Activated CD8-positive, alpha-beta memory T cell treated with anti-CD3 and anti-CD28 coated beads, Interleukin-2, amount 50 U/mL, for 4 hours (primary cell): ENCODE data around the gene UBE2N.

Experiments used
- DNase-seq: peaks from one replicate; pipeline ENCODE4 v3.0.0-alpha.2; 2020

The UBE2N gene, protein sequence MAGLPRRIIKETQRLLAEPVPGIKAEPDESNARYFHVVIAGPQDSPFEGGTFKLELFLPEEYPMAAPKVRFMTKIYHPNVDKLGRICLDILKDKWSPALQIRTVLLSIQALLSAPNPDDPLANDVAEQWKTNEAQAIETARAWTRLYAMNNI

DNA sequence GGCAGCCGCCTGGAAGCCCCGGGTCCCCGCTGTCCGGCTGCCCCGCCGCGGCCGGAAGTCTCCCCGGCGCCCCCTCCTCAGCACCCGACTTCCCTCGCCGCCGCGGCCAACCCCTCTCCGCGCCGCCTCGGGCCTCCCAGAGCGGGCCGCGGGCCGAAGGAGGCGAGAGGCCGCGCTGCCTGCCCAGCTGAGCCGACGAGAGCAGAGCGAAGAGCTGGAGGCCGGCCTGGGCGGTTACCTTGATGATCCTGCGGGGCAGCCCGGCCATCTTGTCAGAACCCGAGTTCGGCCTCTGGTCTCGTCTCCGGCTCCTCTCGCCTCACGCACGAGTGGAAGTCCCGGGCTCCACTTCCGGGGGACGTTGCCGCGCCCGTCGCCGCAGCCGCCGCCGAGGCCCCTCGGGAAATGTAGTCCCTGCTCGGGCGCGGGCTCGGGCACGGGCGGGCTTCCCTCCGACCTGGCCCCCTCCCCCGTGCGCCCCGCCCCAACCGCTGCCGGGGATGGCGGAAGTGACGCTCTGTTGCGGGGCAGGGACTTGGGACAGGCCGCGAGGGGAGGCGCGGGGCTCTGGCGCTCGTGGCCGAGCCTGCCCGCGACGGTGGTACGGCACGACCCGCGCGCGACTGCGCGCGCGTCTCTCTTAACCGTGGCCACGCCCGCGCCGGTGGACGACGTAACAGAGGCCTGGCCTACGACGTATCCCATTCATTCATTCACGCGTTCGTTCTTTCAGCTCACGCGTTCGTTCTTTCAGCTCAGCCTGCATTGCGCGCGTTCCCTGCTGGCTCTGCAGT lies at the start of gene UBE2N:
Gene UBE2N (minus strand): TSS at position 331 of the 794 bp plus-strand sequence. CDS start 63 bp downstream, at position 268.
- peak; percentile 97 for DNase-seq

DNA sequence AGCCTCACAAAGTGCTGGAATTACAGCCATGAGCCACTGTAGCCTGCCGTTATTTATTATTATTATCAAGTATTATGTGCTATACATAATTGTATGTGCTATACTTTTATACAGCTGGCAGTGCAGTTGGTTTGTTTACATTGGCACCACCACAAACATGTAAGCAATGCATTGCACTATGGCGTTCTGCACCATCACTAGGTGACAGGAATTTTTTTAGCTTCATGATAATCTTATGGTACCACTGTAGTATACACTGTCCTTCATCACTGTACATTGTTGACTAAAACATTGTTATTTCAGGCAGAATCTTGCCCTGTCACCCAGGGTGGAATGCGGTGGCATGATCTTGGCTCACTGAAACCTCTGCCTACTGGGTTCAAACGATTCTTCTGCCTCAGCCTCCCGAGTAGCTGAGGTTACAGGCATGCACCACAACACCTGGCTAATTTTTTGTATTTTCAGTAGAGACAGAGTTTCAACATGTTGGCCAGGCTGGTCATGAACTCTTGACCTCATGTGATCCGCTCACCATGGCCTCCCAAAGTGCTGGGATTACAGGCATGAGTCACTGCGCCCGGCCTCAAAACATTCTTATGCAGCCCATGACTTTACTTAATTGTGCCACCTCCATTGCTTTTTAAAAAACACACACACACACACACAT lies 42.7 kb upstream of the UBE2N start:
- DNase-seq, result no peak

DNA sequence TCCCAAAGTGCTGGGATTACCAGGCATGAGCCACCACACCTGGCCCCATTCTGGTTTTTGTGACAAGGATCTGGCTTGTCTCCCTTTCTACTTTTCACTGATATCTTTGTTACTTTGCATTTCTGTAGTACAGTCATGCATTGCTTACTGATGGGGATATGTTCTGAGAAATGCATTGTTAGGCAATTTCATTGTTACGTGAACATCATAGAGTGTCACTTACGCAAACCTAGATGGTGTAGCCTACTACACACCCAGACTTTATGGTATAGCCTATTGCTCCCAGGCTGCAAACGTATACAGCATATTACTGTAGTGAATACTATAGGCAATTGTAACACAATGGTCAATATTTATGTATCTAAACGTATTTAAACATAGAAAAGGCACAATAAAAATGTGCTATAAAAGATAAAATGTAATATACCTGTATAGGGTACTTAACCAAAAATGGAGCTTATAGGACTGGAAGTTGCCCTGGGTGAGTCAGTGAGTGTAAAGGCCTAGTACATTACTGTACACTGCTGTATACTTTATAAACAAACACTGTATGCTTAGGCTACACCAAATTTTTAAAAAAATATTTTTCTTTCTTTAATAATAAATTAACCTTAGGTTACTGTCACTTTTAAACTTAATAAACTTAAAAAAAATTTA lies 41.5 kb upstream of the UBE2N start:
- DNase-seq, result no peak

DNA sequence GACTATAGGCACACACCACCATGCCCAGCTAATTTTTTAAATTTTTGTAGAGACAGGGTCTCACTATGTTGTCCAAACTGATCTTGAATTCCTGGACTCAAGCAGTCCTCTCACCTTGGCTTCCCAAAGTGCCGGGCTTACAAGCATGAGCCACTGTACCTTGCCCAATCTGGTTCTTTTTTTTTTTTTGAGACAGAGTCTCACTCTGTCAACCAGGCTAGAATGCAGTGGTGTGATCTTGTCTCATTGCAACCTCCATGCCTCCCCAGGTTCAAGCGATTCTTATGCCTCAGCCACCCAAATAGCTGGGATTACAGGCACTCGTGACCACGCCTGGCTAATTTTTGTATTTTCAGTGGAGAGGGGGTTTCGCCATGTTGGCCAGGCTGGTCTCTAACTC lies 41.0 kb upstream of the UBE2N start:
- no peak for DNase-seq

DNA sequence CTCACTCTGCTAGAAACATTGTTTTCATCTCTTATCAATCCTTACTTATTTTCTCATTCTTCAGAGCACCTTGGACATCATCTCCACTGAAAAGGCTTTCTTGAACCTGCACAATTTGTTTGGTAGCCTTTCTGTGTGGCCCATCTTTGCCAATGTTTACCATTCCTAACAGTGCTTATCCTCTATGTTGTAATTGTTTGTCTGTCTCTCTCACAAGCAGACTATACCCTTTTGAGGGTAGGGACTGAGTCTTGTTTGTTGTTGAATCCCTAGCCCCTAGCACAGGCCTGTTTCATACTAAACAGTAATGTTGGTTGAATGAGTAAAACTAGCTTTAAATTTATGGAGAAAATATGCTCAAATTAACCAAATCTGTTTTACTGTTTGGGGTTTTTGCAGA lies 34.8 kb upstream of the UBE2N start:
- no peak for DNase-seq

DNA sequence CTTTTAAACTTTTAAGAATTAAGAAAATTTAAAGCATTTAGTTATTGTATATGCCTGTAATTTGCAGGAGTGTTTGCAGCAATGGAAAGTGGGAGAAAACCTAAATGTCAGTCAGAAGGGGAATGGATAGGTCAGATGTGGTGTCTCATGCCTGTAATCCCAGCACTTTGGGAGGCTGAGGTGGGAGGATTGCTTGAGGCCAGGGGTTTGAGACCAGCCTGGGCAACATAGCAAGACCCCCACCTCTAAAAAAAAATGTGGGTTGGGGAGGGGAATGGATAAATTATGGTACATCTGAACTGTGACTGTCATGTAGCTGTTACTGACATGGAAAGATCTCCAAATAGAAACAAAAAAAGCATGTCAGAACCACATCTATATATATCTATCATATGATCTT lies 27.6 kb upstream of the UBE2N start:
- no peak for DNase-seq

DNA sequence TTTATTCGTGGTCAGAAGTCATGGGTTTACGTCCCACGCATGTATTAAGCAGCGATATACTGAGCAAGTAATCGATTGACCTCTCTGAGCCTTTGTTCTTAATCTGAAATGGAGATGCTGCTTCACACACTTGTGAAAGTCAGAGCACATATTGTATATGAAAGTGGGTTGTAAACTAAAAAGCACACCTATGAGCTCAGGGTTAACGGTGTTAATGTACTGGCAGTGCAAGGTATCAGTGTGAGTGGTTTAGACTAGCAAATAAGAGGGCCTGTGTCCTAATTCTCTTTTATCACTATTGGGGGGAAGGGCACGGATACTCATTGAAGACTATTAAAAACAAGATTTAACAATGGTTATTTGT lies 26.2 kb upstream of the UBE2N start:
- no peak for DNase-seq

DNA sequence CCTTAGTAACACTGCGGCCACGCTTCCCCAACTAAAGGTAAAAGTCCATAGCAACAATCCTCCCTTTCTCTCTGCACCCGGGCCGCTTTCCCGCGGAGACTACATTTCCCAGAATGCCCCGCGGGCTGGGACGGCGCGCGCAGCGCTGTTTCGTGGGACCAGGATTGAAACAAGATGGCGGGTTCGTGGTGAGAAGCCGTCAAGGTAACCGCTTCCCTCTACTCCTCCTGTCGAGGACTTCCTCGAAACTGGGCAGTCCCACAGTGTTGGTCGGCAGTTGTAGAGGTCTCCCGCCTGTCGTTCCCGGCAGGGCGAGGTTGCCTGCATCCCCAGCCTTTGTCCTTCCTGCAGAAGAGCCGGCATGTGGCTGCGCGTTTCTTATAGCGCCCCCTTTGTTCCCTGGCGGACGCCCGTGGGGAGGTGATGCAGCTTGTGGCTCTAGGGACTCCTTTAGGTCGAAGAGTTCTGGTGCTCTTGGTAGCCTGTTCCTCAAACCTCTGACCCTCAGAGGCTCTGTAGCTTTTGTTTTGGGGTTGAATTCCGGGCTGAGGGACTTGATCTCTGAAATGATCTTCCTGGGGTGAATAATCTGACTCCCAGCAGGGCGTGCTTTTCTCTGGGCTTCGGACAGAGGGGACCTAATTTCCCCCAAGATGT lies 25.7 kb upstream of the UBE2N start, which contains the start of gene MRPL42:
Gene MRPL42 (plus strand): TSS at position 164 of the 657 bp plus-strand sequence. CDS start 1,772 bp downstream, outside the sequence.
- peak; percentile 92 for DNase-seq

DNA sequence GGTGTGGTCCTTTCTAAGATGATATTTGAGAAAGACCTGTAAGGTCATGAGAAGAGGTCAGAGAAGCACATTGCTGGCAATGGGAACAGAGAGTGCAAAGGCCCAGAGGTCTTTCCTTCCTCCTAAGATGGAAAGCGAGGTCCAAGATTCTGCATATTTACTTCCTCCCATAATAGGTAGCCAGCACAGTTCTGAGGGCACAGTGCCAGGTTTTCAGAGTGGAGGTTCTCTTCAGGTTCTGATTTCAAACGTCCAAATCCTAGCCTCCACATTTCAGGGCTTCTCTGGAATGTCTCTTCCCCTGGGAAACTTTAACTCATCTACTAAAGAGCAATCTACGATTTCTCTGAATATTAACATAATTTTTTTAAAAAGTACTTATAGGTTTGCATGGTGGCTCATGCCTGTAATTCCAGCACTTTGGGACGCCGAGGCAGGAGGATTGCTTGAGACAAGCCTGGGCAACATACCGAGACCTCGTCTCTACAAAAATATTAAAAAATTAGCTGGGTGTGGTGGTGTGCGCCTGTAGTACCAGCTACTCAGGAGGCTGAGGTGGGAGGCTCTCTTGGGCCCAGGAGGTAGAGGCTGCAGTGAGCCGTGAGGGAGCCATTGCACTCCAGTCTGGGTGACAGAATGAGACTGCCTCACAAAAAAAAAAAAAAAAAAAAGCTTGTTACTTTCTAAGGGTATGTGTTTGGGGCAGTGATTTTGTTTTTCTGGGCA lies 25.0 kb upstream of the UBE2N start:
- DNase-seq, result no peak

DNA sequence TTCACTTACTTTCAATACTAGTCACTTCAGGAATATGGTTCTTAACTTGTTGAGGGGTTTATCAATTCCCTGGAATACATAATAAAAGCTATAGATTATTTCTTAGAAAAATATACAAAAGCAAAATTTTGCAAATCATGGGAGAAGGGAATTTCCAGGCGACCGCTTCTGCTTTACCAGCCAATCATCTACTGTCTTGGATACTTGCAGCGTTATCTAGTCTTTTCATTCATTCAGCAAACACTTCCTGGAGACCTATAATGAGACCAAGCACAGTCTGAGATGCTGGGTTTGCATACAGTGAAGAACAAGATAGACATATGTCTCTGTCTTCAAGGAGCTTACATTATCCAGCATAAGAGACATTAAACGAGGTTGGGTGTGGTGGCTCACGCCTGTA lies 24.1 kb upstream of the UBE2N start:
- DNase-seq, result no peak

DNA sequence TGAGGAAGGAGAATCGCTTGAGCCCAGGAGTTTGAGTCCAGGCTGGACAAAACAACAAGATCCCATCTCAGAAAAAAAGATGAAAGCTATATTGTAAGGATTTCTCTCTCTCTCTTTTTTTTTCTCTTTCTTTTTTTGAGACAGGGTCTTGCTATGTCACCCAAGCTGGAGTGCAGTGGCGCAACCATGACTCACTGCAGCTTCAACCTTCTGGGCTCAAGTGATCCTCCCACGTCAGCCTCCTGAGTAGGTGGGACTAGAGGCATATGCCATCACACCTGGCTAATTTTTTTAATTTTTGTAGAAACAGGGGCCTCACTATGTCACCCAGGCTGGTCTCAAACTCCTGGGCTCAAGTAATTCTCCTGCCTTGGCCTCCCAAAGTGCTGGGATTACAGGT lies 19.8 kb upstream of the UBE2N start:
- no peak for DNase-seq

DNA sequence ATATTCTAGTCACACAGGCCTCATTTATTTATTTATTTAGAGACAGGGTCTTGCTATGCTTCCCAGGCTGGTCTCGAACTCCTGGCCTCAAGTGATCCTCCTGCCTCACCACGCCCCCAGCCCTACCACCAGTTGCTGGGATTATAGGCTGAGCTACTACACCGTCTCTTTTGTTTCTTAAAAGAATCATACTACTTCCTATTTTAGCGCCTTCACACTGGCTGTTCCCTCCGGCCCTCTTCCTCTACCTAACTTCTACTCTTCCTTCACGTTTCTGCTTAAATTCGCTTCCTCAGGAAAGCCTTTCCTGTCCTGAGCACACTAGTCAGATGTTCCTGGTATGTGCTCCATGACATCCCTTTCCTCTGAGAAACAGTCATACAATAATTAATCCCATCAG lies 19.2 kb upstream of the UBE2N start:
- no peak for DNase-seq

DNA sequence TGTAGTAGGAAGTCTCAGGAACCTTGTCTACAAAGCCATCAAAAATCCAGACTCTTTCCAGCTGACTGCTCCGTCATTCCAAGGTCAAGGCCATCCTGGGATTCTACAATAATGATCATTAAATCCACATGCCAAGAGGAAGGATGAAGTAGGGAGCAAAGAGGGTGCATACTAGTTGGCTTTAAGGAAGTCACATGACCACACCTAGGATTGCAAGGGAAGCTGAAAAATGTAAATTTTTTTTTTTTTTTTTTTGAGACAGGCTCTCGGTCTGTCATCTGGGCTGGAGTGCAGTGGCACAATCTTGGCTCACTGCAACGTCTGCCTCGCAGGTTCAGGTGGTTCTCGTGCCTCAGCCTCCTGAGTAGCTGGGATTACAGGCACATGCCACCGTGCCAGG lies 18.3 kb upstream of the UBE2N start:
- DNase-seq, result no peak

DNA sequence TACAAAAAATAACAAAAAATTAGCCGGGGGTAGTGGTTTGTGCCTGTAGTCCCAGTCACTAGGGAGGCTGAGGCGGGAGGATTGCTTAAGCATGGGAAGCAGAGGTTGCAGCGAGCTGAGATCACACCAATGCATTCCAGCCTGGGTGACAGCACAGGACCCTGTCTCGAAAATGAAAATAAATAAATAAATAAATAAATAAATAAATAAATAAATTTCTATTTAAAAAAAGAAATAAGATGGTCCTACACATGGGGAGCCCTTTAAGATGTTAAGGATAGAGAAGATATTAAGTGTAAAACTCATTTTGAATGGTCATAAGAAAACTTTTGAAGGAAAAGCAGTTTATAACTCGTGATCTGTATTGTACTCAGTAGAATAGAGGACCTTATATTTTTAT lies 17.4 kb upstream of the UBE2N start:
- no peak for DNase-seq

DNA sequence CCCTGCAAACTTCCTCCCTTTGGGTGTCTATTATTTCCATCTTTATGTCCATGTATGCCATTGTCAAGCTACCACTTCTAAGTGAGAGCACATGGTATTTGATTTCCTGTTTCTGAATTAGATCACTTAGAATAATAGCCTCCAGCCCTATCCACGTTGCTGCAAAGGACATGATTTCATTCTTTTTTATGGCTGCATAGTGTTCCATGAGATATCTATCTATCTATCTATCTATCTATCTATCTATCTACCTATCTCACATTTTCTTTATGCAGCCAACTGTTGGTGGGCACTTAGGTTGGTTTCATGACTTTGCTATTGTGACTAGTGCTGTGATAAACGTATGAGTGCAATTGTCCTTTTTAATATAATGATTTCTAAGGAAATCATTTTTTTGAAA lies 14.3 kb upstream of the UBE2N start:
- DNase-seq, result no peak

DNA sequence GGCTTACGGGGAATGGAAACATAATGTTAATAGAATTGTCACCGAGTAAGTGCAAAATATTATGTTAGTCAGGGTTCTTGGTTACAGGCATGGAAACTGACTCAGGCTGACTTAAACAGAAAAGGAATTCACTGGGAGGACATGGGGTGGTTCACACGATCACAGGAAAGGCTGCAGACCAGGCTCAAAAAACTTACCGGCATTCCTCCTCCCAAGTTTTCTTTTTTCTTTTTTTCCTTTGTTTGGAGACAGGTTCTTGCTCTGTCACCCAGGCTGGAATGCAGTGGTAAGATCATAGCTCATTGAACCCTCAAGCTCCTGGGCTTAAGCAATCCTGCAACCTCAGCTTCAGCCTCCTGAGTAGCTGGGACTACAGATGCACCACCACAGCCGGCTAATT lies 11.9 kb upstream of the UBE2N start:
- DNase-seq, result no peak

DNA sequence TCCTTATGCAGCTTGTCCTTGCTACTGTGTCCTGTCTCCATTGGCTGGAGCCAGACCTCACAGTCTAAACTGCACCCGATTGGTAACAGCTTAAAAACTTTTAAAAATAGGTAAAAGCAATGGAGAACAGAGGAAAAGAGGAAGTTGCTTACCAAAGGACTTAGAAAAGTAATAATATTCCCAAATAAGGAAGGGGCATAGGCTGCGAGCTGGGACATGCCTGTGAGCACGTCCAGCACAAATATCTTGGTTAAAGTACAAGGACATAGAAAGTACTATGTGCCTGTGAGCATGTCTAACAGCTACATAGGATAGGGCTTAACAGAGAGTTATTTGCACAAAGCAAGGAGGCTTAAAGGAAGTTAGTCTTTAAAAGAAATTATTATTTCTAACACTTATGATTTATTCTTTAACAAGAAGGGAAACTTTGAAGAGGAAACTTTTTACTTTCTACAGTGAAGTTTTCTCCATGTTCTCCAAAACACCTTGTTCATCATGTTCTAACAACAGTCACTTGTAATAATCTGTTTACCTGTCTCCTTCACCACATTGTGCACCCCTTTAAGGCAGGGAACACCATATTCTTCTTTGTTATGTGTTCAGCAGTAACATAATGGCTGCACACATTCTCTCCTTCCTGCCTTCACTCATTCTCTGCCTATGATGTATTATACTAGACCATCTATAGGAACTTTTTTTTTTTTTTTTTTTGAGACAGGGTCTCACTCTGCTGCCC lies 9.8 kb upstream of the UBE2N start:
- no peak for DNase-seq

DNA sequence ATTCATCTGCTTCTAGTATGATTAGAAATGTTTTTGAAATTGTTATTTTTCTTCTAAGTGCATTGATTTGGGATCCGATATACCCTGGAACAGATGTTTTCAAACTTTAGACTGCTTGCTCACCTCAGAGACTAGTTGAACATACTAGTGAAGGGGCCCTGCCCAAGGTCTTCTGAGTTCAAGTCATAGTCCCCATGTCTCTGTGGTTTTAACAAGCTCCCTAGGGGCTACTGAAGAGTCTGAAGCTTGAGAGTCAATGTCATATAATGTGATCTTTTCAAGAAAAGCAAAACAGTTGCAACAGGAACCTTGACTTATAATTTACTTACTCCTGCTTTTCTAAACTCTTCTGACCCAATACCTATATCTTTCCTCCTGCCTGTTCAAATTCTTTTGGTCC lies 7.5 kb upstream of the UBE2N start:
- no peak for DNase-seq

DNA sequence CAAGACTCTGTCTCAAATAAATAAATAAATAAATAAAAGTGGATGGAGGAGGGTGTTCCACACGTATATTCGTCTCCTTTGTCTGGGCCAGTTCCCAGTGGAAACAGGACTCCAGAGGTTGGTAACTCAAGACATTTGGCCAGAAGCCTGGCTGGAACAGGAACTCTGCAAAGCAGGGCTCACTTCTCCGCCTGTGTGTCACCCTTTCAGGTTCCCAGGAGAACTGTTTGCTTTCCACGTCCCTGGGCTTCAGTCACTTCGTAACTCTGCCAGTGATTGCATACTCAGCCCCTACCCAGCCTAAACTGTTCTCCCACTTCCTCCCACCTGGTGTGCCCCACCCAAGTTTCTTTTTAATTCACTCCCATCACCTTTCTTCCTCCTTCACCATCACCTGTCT lies 7.0 kb upstream of the UBE2N start:
- no peak for DNase-seq

DNA sequence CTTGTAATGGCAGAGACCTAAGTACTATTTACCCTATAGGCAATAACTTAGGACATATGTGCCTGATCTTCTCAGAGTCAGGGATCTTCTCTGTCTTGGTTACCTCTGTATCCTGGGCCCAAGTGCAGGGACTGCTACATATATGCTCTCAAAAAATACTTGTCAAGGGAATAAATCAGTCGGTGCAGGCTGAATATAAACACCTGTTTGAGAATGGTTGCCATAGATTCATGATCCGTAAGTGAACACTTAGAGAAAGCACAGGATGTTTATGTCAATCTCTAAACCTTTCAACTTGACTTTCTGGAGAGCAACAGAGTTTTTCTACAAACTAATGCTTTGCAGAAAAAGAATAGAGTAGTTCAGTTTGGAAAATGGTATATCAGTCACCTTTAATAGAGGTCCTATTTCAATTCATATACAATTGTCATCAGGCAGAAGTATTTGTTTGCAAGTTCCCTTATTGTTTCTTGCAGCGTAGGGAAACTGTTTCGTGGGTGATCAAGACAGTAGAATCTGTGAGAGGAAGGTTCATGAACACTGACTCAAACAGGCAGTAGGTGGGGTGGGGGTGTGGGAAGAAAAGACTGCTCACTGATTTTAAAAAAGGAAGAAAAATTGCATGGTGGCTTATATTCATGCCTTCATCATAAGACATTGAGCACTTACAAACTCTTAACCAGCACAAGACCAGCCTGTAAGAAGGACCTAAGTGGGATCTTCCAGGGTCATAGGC lies 6.0 kb upstream of the UBE2N start:
- DNase-seq, result no peak

DNA sequence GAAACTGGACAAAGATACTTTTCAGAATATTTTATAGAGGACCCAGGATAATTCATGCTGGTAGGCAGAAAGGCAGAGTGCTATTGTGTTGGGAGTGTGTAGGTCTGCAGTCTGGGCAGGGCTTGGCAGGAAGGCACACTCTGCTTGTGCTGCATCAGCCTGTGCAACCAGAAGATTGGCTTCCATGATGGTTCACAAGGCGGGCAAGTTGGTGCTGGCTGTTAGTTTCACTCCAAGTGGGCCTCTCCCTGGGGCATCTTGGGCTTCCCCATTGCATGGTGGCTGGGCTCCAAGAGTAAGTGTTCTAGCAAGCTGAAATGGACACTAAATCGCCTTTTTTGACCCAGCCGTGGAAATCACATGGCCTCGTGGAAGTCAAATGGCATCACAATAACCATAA lies 1.8 kb upstream of the UBE2N start:
- DNase-seq, result no peak
